Measurements from ENCODE around the gene ETV3.
"Not testable (repeated sequence)": the region's sequence is repeated elsewhere in the genome, so short reads cannot be mapped to it uniquely, and the experiment has no call there.

ETV3 gene

DNA sequence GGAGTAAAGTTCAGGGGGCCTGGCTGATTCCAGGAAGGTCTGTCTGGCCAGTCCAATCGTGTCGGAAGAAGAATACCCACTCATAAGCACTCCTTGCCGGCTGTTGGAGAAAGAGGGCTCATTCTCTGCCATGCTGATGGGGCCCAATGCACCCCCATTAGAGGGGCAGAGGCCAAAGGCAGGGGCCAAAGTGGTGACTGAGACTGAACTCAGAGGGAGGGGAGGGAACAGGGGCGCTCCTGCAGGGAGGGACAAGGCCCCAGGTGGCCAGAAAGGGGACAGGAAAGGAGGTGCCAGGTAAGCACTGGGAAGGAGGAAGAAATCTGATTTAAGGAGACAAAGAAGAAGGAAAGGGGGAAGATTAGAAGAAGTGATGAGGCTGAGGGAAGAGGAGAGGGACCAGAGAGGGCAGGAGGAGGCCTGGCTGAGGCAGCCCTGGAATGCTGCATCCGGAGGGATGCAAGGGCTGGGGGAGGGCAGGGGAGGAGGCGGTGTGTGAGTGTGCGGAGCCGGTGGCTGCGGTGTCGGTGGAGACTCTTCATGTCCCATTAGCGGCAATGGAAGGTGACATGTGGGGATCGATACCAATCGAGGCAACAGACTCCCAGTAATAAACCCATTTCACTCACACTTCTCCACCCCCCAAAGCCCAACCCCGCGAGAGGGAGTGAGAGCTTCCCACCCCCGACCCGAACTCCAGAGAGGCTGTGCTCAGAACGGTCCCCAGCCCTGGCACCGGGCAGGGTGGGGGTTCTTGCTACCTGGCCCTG is 26.6 kb downstream of the ETV3 start:
- DNase-seq: no peak

GRCh38 chr1:157110686-157111085 is 27.5 kb downstream of the ETV3 start:
- no peak for DNase-seq

- no peak for DNase-seq
Observed at GRCh38 chr1:157110003-157110402, 28.2 kb downstream of the ETV3 start.

- no peak for DNase-seq
Observed at GRCh38 chr1:157108448-157108847, 29.7 kb downstream of the ETV3 start.

- no peak for DNase-seq
Observed at GRCh38 chr1:157107702-157108101, 30.5 kb downstream of the ETV3 start.

GRCh38 chr1:157106813-157107189 is 31.4 kb downstream of the ETV3 start:
- DNase-seq: no peak

DNA sequence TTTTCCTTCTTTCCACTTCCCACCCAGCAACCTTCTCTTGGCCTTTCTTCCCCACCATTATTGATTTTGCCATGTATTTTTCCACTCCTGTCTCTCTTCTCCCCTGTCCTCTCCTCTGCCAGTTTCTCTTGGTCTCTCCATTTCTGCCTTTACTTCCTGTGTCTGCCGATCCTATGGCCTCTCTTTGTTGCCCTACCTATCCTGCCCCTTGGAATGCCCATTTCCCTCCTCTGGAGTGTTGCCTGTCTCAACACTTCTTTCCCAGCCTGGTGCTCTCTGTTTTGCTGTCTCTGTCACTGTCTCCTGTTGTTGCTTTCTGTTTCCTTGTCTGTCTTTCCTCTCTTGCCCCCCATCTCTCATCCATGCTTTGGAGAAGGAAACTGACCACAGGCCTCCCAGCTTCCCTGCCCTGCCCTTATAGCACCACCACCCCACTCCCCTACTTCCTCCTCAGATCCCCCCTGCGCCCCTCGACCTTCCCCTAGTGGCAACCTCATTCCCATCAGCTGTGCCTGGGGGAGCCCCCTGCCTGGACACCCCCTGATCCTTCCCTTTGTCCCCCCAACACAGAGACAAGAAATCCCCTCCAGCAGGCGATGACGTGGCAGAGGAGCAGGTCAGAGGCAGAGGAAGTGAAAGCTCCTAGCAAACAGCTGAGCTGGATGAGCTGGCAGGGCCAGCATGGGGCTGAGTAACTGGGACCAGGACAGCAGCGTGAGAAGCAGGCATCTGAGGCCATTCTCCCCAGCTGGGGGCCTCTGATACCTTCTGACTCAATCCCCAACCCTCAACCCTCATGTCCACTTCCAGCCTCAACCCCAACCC is 32.0 kb downstream of the ETV3 start:
- no peak for DNase-seq

GRCh38 chr1:157105298-157105987 is 32.8 kb downstream of the ETV3 start:
- no peak for DNase-seq

DNA sequence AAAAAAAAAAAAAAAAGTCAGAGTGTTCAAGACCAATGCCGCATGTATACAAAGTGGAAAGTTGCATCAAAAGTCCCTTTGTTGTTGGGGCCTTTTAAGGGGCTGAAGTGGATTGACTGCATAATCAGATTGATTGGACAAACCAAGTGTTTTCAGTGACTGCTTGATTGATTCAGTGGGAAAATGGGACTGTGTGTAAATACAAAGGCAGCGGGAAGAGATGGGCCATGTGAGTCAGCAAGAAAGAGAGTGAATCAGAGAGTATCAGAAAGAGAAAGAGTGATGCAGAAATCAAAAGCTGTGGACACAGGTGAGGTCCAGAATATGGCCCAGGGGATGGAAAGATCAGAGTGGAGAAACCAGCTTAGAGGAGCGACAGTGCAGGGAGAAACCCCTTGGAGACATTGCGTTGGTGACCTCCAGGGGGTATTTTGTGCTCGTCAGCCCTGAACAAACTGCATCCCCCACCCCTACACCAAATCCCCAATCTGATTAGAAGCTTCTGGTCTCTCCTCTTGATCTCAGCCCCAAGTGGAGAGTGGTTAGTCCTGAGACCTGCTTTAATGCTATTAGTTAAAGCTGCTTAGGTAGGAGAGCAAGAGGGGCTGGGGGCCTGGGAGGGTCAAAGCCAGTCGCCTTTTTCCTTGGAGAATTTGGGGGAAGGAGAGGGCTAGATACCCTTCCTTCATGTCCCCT is 33.4 kb downstream of the ETV3 start:
- DNase-seq: no peak

DNA sequence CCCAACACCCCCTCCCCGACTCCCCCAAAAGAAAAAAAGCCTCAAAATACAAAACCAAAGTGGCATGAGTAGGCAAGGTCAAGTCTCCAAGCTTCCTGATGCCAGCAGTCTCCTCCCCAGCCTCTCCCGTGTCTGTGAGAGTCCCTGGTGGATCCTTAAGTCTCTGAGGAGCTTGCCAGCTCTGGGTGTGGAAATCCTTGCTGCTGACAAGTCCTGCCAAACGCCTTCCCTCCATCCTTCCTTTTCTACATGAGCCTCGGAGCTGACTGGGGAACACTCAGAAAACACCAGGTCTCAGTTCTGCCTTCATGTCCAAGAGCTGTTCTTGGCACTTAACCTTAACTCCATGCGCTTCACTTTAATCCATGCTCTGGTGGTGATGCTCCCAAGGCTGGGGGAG is 34.9 kb downstream of the ETV3 start:
- DNase-seq: no peak

DNA sequence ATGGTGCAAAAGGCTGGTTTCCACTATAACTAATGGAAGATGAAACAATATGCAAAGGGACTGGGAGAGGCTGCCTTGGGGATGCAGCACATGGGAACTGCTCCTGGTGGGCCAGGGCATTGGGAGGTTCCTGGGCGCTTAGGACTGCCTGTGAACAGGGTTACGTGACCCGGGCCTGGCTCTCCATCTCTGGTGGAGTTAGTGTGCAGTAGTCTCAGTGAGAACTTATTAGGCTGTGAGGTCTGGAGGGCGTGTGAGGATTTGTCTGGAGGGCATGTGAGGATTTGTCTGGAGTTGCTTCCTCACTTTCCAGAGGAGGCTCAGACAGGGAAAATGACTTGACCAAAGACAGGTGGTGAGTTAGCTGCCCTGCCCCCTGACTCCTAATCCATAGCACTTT is 37.0 kb downstream of the ETV3 start:
- DNase-seq: no peak

DNA sequence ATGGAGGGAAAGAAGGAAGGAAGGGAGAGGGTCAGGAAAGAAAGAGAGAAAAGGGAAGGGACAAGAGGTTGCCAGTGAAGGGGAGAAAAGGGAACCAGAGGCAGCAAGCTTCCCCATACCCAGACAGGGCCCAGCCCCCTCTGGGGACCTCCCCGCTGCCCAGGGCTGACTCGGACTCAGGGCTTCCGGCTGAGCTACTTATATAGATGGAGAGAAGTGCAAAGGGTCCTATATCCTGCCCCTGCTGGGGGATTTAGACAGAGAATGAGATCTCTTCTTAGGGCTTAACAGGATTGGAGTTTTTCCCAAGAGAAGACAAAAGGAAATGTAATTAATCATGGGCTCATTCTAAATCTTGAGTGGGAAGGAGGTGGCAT is 38.6 kb downstream of the ETV3 start, which contains the start of gene ETV3L:
Gene ETV3L (minus strand): TSS at position 176 of the 377 bp plus-strand sequence. CDS start 285 bp downstream, outside the sequence.
- no peak for DNase-seq

DNA sequence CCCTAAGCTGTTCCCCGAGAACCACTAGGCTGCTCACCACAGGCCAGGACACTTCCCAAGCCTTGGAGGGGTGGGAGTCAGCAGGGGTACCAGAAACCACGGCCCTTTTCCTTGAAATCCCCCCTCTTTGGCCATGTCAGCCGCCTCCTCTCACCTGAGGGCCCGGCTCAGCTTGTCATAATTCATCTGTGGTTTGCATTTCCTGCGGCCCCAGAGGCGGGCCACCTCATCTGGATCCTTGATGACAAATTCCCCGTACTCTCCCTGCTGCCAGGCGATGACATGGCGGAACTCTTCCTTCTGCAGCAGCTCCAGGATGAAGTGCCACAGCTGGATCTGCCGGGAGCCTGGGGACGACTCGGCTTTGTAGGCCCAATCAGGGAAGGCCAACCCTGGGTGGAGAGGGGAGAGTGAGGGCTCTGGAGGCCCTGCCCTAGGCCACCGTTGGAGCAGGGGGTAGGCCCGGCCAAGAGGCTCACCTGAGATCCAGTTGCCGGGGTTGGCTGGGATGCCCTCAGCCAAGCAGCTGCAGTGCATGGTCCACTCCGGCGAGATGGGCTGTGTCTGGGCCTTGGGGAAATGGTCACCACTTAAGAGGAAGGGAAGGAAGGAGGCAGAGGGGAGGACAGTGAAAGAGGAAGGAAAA is 39.1 kb downstream of the ETV3 start:
- not testable (repeated sequence) for DNase-seq

- DNase-seq: no peak
Observed at GRCh38 chr1:157098519-157098918, 39.7 kb downstream of the ETV3 start.

- DNase-seq: no peak
Observed at GRCh38 chr1:157097692-157098091, 40.5 kb downstream of the ETV3 start.

GRCh38 chr1:157096881-157097280 is 41.3 kb downstream of the ETV3 start:
- DNase-seq: no peak

GRCh38 chr1:157095551-157095950 is 42.6 kb downstream of the ETV3 start:
- DNase-seq: no peak

GRCh38 chr1:157095091-157095490 is 43.1 kb downstream of the ETV3 start:
- no peak for DNase-seq

DNA sequence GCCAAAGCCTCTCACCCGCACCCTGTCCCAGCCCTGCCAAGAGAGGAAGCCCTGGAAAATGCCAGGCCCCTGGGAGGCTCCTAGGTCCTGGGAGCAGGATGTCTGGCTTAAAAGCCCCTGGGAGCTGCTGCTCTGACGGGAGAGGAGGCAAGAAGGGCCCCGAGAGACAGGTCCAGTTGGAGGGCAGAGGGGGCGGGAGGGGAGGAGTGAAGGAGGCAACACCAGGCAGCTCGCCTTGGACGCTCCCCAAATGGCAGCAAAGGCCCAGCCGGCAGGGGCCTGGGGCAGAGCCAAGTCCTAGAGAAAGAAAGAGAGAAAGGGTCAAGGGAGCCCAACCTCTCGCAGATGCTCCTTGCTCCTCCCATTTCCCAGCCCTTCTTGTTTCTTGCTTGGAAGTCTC is 45.4 kb downstream of the ETV3 start:
- DNase-seq: no peak

- DNase-seq: no peak
Observed at GRCh38 chr1:157091668-157092273, 46.4 kb downstream of the ETV3 start.

DNA sequence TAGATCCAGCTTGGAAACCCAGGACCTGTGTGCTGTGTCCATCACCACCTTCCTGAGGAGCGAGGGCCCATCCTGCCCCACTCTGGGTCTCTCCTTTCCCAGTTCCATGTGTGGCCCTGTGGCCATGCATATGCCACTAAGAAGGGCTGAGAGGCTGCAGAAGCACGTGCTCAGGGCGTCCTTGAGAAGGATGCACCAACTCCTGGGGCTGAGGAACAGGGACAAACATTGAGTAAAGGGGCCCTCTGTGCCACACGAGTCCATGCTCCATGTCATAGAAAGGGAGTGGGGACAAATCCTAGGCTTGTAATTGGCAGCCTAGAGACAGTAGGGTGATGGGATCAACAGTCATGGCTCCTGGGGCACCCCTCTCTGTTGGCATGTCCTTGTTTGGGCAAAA is 47.0 kb downstream of the ETV3 start:
- no peak for DNase-seq

DNA sequence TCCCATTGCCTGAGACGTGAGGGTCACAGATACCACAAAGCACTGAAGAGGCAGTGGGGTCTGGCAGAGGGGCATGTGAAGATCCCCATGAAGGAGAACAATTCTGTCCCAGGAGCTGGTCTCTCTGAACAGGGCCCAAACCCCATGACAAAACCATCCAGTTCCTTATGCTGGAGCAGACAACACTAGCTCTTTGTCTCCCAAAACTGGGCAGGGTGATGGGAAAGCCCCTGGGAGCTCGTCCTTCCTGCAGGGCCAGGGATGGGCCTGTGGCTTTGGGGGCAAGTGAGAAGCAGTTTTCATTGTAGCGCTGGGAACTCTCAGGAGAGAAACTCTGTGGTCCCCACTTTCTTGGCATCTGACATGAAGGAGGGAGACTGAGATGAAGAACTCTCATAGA is 47.4 kb downstream of the ETV3 start:
- no peak for DNase-seq
